Breast epithelium (tissue), 4 donors: ENCODE measurements around the gene VCX2. TPM values are rescaled to one million over a fixed set of nuclear protein-coding genes. Genes with fewer than 3 reads are reported as not detected.
A peak's percentile ranks its signal among the peaks of the same experiment; 100 is the strongest.

ENCODE experiments used
- DNase-seq, 2 donors: peaks; one replicate each; pipeline ENCODE4 v3.0.0-alpha.2; 2019; ENCODE audit warnings: low spot score in 2 of 2
- H3K27ac ChIP-seq, 2 donors: fragments of 200-600 bp; sonication (generic) in 1 of 2; one replicate each; pipeline ENCODE4 v1.5.1; 2016 to 2019; ENCODE audit warnings: mild to moderate bottlenecking in 1 of 2
- H3K27me3 ChIP-seq, 2 donors: fragments of 200-600 bp; sonication (generic) in 1 of 2; one replicate each; pipeline versions ENCODE4 v1.5.1 to v1.6.0; 2017 to 2019; ENCODE audit warnings: control low read depth in 1 of 2, mild to moderate bottlenecking in 1 of 2
- H3K36me3 ChIP-seq: fragments of 200-600 bp; one replicate; pipeline ENCODE4 v1.5.1; 2019
- H3K4me1 ChIP-seq, 2 donors: fragments of 200-600 bp; sonication (generic); one replicate each; pipeline ENCODE4 v1.5.1; 2016 to 2019; ENCODE audit warnings: control low read depth in 1 of 2
- H3K4me3 ChIP-seq, 3 donors: fragments of 200-600 bp; sonication (generic); 1 replicate in 2 of 3; 2 replicates in 1 of 3; pipeline ENCODE4 v1.5.1; 2016 to 2019; ENCODE audit warnings: mild to moderate bottlenecking in 3 of 3, moderate library complexity in 2 of 3
- H3K9me3 ChIP-seq, 2 donors: fragments of 200-600 bp; sonication (generic) in 1 of 2; one replicate each; pipeline ENCODE4 v1.5.1; 2016 to 2019; ENCODE audit warnings: control low read depth in 1 of 2
- CTCF ChIP-seq, 3 donors: fragments of 450-650 bp; IDR thresholded peaks; one replicate each; pipeline ENCODE4 v1.5.1; 2016 to 2017; ENCODE audit warnings: antibody characterized with exemption in 3 of 3, mild to moderate bottlenecking in 3 of 3, moderate library complexity in 3 of 3
- POLR2A ChIP-seq: fragments of 450-650 bp; IDR thresholded peaks from one replicate; pipeline ENCODE4 v1.6.1; 2016; ENCODE audit warnings: antibody characterized with exemption, mild to moderate bottlenecking, moderate library complexity
- POLR2AphosphoS5 ChIP-seq, 3 donors: sonication (generic); formaldehyde crosslinking; IDR thresholded peaks; one replicate each; pipeline ENCODE4 v1.6.1; 2017; ENCODE audit warnings: antibody characterized with exemption in 3 of 3
- intact Hi-C: fragments of 100-400 bp; cut with DNase I; formaldehyde crosslinking; loops from one replicate; pipeline ENCODE4 v1.15.1; 2023; ENCODE audit warnings: low total_unique reads
- total RNA-seq, 3 donors: library from RNA; depleted of rRNA; stranded (reverse); fragments of >200 nt; gene quantifications; one replicate each; pipeline ENCODE4 v1.1.0, GENCODE V29; 2016

VCX2 gene
- total RNA-seq, 3 donors from 2014 or later = not detected

- TF ChIP-seq POLR2AphosphoS5 (IDR thresholded peaks at IDR 0.05) = no peak
- TF ChIP-seq POLR2A = no peak
- TF ChIP-seq CTCF (IDR thresholded peaks at IDR 0.05) = no peak
- no peak overlapping the region for H3K27ac ChIP-seq
- no peaks in the 10 kb centered on the region for H3K27me3 ChIP-seq
- intact Hi-C loops = no loop called here
- DNase-seq = no peak
- H3K36me3 ChIP-seq = no peaks in the 10 kb centered on the region
- no peak overlapping the region for H3K4me3 ChIP-seq
- H3K9me3 ChIP-seq = peaks cover 0 to 4% of the 10 kb centered on the region in 2 donors
- H3K4me1 ChIP-seq = no peaks in the 10 kb centered on the region
Observed at GRCh38 chrX:8194216-8194615, 23.1 kb upstream of the VCX2 start.

- no peaks in the 10 kb centered on the region for H3K36me3 ChIP-seq
- no peaks in the 10 kb centered on the region for H3K27me3 ChIP-seq
- no peak for TF ChIP-seq POLR2A
- TF ChIP-seq POLR2AphosphoS5 (IDR thresholded peaks at IDR 0.05) = no peak
- no peak for TF ChIP-seq CTCF (IDR thresholded peaks at IDR 0.05)
- DNase-seq = no peak
- H3K9me3 ChIP-seq = peaks cover 0 to 4% of the 10 kb centered on the region in 2 donors
- H3K4me3 ChIP-seq = no peak overlapping the region
- no peaks in the 10 kb centered on the region for H3K4me1 ChIP-seq
- H3K27ac ChIP-seq = no peak overlapping the region
- intact Hi-C loops = no loop called here
Observed at GRCh38 chrX:8192276-8192675, 21.2 kb upstream of the VCX2 start.

GRCh38 chrX:8191022-8191421 lies 20.0 kb upstream of the VCX2 start:
- Histone ChIP-seq H3K4me1 (no peaks in the 10 kb centered on the region), H3K9me3 (peaks cover 0 to 4% of the 10 kb centered on the region in 2 donors), H3K4me3 (no peak overlapping the region), H3K27ac (no peak overlapping the region), H3K36me3 (no peaks in the 10 kb centered on the region), H3K27me3 (no peaks in the 10 kb centered on the region)
- intact Hi-C loops = no loop called here
- no peak for TF ChIP-seq POLR2AphosphoS5 (IDR thresholded peaks at IDR 0.05)
- no peak for TF ChIP-seq CTCF (IDR thresholded peaks at IDR 0.05)
- TF ChIP-seq POLR2A = no peak
- DNase-seq = peak; percentile 27 to 55

- intact Hi-C loops = no loop called here
- no peaks in the 10 kb centered on the region for H3K36me3 ChIP-seq
- peaks cover 0 to 4% of the 10 kb centered on the region in 2 donors for H3K9me3 ChIP-seq
- no peaks in the 10 kb centered on the region for H3K27me3 ChIP-seq
- no peak overlapping the region for H3K27ac ChIP-seq
- TF ChIP-seq CTCF (IDR thresholded peaks at IDR 0.05) (no peak), POLR2A (no peak), POLR2AphosphoS5 (IDR thresholded peaks at IDR 0.05) (no peak)
- H3K4me3 ChIP-seq = no peak overlapping the region
- no peaks in the 10 kb centered on the region for H3K4me1 ChIP-seq
- DNase-seq = no peak
Observed at GRCh38 chrX:8190341-8190830, 19.3 kb upstream of the VCX2 start.

- intact Hi-C loops = no loop called here
- Histone ChIP-seq H3K9me3 (peaks cover 0 to 4% of the 10 kb centered on the region in 2 donors), H3K36me3 (no peaks in the 10 kb centered on the region), H3K4me3 (no peak overlapping the region), H3K27me3 (no peaks in the 10 kb centered on the region), H3K27ac (no peak overlapping the region), H3K4me1 (no peaks in the 10 kb centered on the region)
- TF ChIP-seq POLR2AphosphoS5 (IDR thresholded peaks at IDR 0.05) = no peak
- TF ChIP-seq POLR2A = no peak
- no peak for TF ChIP-seq CTCF (IDR thresholded peaks at IDR 0.05)
- DNase-seq = no peak
Observed at GRCh38 chrX:8189096-8189830, 18.2 kb upstream of the VCX2 start.
